GM12878 (cell line): ENCODE results near the gene TLR9. TPM values are rescaled to one million over a fixed set of nuclear protein-coding genes. Genes with fewer than 3 reads are reported as not detected.
A peak's percentile ranks its signal among the peaks of the same experiment; 100 is the strongest.

Source experiments
- ATAC-seq: fragments of 200-7000 bp; cut with Tn5 transposase; 3 replicates; pipeline ENCODE4 v1.9.1; 2020; ENCODE audit warnings: mild to moderate bottlenecking, moderate library complexity
- BruUV-seq: library from RNA; stranded (reverse); fragments of 400-500 nt; replicated peaks from 2 replicates; lab custom pipeline; 2021; lab: Mats Ljungman, UMichigan
- CTCF ChIA-PET: fragments of 300-600 bp; sonication (Branson Sonifier 250); formaldehyde crosslinking; extraction: SDS; loops from one replicate; lab custom pipeline; 2021; ENCODE audit warnings: inconsistent platforms; lab: Yijun Ruan, JAX
- POLR2A ChIA-PET: fragments of 350-600 bp; formaldehyde crosslinking; extraction: SDS; loops from one replicate; lab custom pipeline; 2021; ENCODE audit warnings: inconsistent platforms; lab: Charles Lee
- RAD21 ChIA-PET: fragments of 300-600 bp; sonication (Branson Sonifier 250); formaldehyde crosslinking; loops from one replicate; lab custom pipeline; 2023; ENCODE audit warnings: antibody characterized with exemption; ENCODE audit not compliant: unreplicated experiment; lab: Charles Lee
- SMC1A ChIA-PET: fragments of 300-600 bp; sonication (Branson Sonifier 250); formaldehyde crosslinking; loops from one replicate; lab custom pipeline; 2023; ENCODE audit not compliant: unreplicated experiment, uncharacterized antibody; lab: Charles Lee
- DNase-seq: peaks from one replicate; pipeline ENCODE4 v3.0.0-alpha.2; 2011; ENCODE audit warnings: low read depth, low spot score
- FAIRE-seq: peaks from 3 replicates; lab custom pipeline; 2011; peaks lifted over from hg19 to GRCh38; lab: Jason Lieb, UNC
- H2AFZ ChIP-seq: 2 replicates; pipeline ENCODE4 v1.6.0; 2011; ENCODE audit warnings: low read depth, low read length, control low read depth; ENCODE audit not compliant: control insufficient read depth
- H3K27ac ChIP-seq: 2 replicates; pipeline ENCODE4 v1.5.1; 2011; ENCODE audit warnings: control low read depth; ENCODE audit not compliant: control insufficient read depth, insufficient read depth
- H3K27me3 ChIP-seq, 2 experiments: replicated peaks in 1 of 2; 2 replicates each; pipeline versions ENCODE4 v1.6.0 to v1.6.1; 2011; ENCODE audit warnings: low read length in 1 of 2; ENCODE audit not compliant: control insufficient read depth in 2 of 2, insufficient read depth in 2 of 2
- H3K36me3 ChIP-seq, 2 experiments: 2 replicates each; pipeline ENCODE4 v1.5.1; 2011; ENCODE audit warnings: low read length in 1 of 2; ENCODE audit not compliant: control insufficient read depth in 2 of 2, insufficient read depth in 2 of 2
- H3K4me1 ChIP-seq: 2 replicates; pipeline ENCODE4 v1.6.1; 2011; ENCODE audit warnings: mild to moderate bottlenecking, low read length, moderate library complexity, mixed read lengths; ENCODE audit not compliant: control insufficient read depth, insufficient read depth
- H3K4me2 ChIP-seq: 2 replicates; pipeline ENCODE4 v1.6.0; 2011; ENCODE audit warnings: control low read depth; ENCODE audit not compliant: control insufficient read depth, insufficient read depth
- H3K4me3 ChIP-seq: fragments of 200-600 bp; sonication (generic); 2 replicates; pipeline ENCODE4 v1.5.1; 2016
- H3K79me2 ChIP-seq: 2 replicates; pipeline ENCODE4 v1.6.0; 2011; ENCODE audit warnings: low read length; ENCODE audit not compliant: control insufficient read depth, insufficient read depth
- H3K9ac ChIP-seq: 2 replicates; pipeline ENCODE4 v1.8.0; 2011; ENCODE audit warnings: low read length, control low read depth, mixed read lengths; ENCODE audit not compliant: control insufficient read depth, insufficient read depth
- H3K9me3 ChIP-seq: replicated peaks from 3 replicates; pipeline ENCODE4 v1.5.1; 2011; ENCODE audit warnings: mild to moderate bottlenecking, low read length; ENCODE audit not compliant: control insufficient read depth, insufficient read depth
- H4K20me1 ChIP-seq: 2 replicates; pipeline ENCODE4 v1.6.0; 2011; ENCODE audit not compliant: control insufficient read depth, insufficient read depth
- CBX5 ChIP-seq: sonication (generic); IDR thresholded peaks from 2 replicates; pipeline ENCODE4 v1.6.1; 2016; ENCODE audit warnings: low read depth, moderate library complexity, mild to moderate bottlenecking, inconsistent platforms
- CREB1 ChIP-seq: IDR thresholded peaks from 2 replicates; pipeline ENCODE4 v1.6.1; 2012; ENCODE audit warnings: low read depth, mild to moderate bottlenecking, inconsistent platforms
- DPF2 ChIP-seq: fragments of 450-650 bp; IDR thresholded peaks from 2 replicates; pipeline ENCODE4 v1.6.1; 2017; ENCODE audit warnings: mild to moderate bottlenecking
- EGR1 ChIP-seq, 2 experiments: IDR thresholded peaks; 1 replicate in 1 of 2; 2 replicates in 1 of 2; pipeline ENCODE4 v1.6.1; 2011 to 2012; ENCODE audit warnings: low read depth in 2 of 2, low read length in 2 of 2, borderline replicate concordance in 1 of 2, mild to moderate bottlenecking in 1 of 2, moderate library complexity in 1 of 2
- EP300 ChIP-seq, 2 experiments: fragments of 150-350 bp in 1 of 2; IDR thresholded peaks; 2 replicates each; pipeline ENCODE4 v1.6.1; 2011 to 2012; ENCODE audit warnings: low read depth in 2 of 2, low read length in 2 of 2, borderline replicate concordance in 1 of 2, improper control_type of control experiment in 1 of 2, inconsistent platforms in 1 of 2; ENCODE audit not compliant: control insufficient read depth in 1 of 2
- FOXK2 ChIP-seq: fragments of 450-650 bp; IDR thresholded peaks from 2 replicates; pipeline ENCODE4 v1.6.1; 2017; ENCODE audit warnings: mild to moderate bottlenecking, moderate library complexity
- FOXM1 ChIP-seq: IDR thresholded peaks from 2 replicates; pipeline ENCODE4 v1.6.1; 2012; ENCODE audit warnings: low read depth, mild to moderate bottlenecking, inconsistent platforms, low read length, moderate library complexity
- HCFC1 ChIP-seq: fragments of 150-350 bp; IDR thresholded peaks from 2 replicates; pipeline ENCODE4 v1.6.1; 2014; ENCODE audit warnings: low read length
- MYB ChIP-seq: fragments of 150-350 bp; IDR thresholded peaks from 2 replicates; pipeline ENCODE4 v1.6.1; 2014; ENCODE audit warnings: mild to moderate bottlenecking, low read depth, low read length, borderline replicate concordance
- NBN ChIP-seq: fragments of 450-650 bp; IDR thresholded peaks from 2 replicates; pipeline ENCODE4 v1.6.1; 2016
- RB1 ChIP-seq: fragments of 450-650 bp; formaldehyde crosslinking; IDR thresholded peaks from 2 replicates; pipeline ENCODE4 v1.6.1; 2017; ENCODE audit warnings: mild to moderate bottlenecking, borderline replicate concordance
- REST ChIP-seq: IDR thresholded peaks from 2 replicates; pipeline ENCODE4 v1.6.1; 2012; ENCODE audit warnings: mild to moderate bottlenecking, low read depth, low read length
- RUNX3 ChIP-seq: IDR thresholded peaks from 2 replicates; pipeline ENCODE4 v1.6.1; 2012; ENCODE audit warnings: low read length, inconsistent platforms
- SIX5 ChIP-seq: IDR thresholded peaks from 2 replicates; pipeline ENCODE4 v1.6.1; 2011; ENCODE audit warnings: mild to moderate bottlenecking, low read depth, low read length, moderate library complexity; ENCODE audit not compliant: severe bottlenecking
- STAT1 ChIP-seq: fragments of 450-650 bp; conservative IDR thresholded peaks from 2 replicates; pipeline ENCODE4 v1.6.1; 2014; ENCODE audit warnings: antibody characterized with exemption, mild to moderate bottlenecking
- USF1 ChIP-seq: IDR thresholded peaks from 2 replicates; pipeline ENCODE4 v1.6.1; 2011; ENCODE audit warnings: borderline replicate concordance, low read depth, mild to moderate bottlenecking, moderate library complexity, mixed read lengths, low read length; ENCODE audit not compliant: insufficient read depth; ENCODE audit errors: extremely low read length
- USF2 ChIP-seq: IDR thresholded peaks from 2 replicates; pipeline ENCODE4 v1.6.1; 2011; ENCODE audit warnings: low read depth, low read length, improper control_type of control experiment, borderline replicate concordance
- ZNF274 ChIP-seq: IDR thresholded peaks from one replicate; pipeline ENCODE4 v1.8.0; 2011; ENCODE audit not compliant: insufficient read length, insufficient read depth
- ZNF622 ChIP-seq: fragments of 450-650 bp; IDR thresholded peaks from 2 replicates; pipeline ENCODE4 v1.6.1; 2017; ENCODE audit warnings: mild to moderate bottlenecking, inconsistent platforms
- WGBS: methylation state at CpG from one replicate; pipeline ENCODE4 v1.1.6; 2016; ENCODE audit warnings: low lambda C conversion rate; ENCODE audit not compliant: insufficient replicate concordance, insufficient coverage; ENCODE audit errors: missing lambda C conversion rate; 5-methylcytosine and 5-hydroxymethylcytosine counted together
- in situ Hi-C: fragments of 300-500 bp; cut with MboI; formaldehyde crosslinking; loops from 9 replicates; pipeline ENCODE4 v1.14.3; 2018; ENCODE audit warnings: mixed read lengths
- intact Hi-C: fragments of 100-400 bp; cut with micrococcal nuclease; formaldehyde crosslinking; loops from one replicate; pipeline ENCODE4 v1.14.2; 2022; ENCODE audit not compliant: unreplicated experiment
- polyA plus RNA-seq, 11 experiments: library from polyadenylated mRNA; depleted of rRNA in 4 of 11; unstranded in 6 of 11; stranded (reverse) in 5 of 11; fragments of >200 nt; fragmentation: Nextera tagmentation in 4 of 11; fragmentation: Illumina TruSeq in 1 of 11; extraction: Ambion mirVana in 4 of 11; extraction: Trizol in 1 of 11; gene quantifications; 1 replicate in 1 of 11; 2 replicates in 10 of 11; pipeline versions ENCODE4 v1.2.1 to v1.2.3, GENCODE V29; 2011 to 2016; ENCODE audit warnings: inconsistent platforms in 2 of 11, missing spikeins in 2 of 11, low read depth in 1 of 11
- total RNA-seq, 4 experiments: library from RNA; depleted of rRNA in 3 of 4; stranded (reverse); fragments of >200 nt in 3 of 4; fragmentation: Illumina TruSeq in 1 of 4; extraction: Trizol in 1 of 4; gene quantifications; 2 replicates each; pipeline versions ENCODE4 v1.2.1 to v1.2.3, GENCODE V29; 2013 to 2021

The TLR9 gene
- total and polyA plus RNA-seq, 10 of the 15 experiments (the other 5 are each of a cell fraction or from before 2014, with no cell fraction given): 0.10 to 4.8 (median 0.53) TPM; not detected in 1

GRCh38 chr3:52202384-52203077, 22.9 kb downstream of the TLR9 start:
- ATAC-seq (peak; percentile 34), FAIRE-seq (no peak), DNase-seq (no peak)
- in situ Hi-C loops: no loop called here
- CTCF ChIA-PET: interaction anchor here (0.5 to 7.2 kb wide), 16 partner anchors 8 to 272 kb away, joined by 3 to 59 read pairs (median 5); partner anchors contain the start of genes POC1A, TLR9 and WDR82
- WGBS: 3% methylated on average over 4 of the region's 4 CpGs
- POLR2A ChIA-PET: interaction anchor here (0.6 to 2.9 kb wide), 10 partner anchors 15 to 260 kb away, joined by 3 to 10 read pairs (median 4); partner anchors contain the start of genes DUSP7, POC1A and TLR9
- H3K4me2 ChIP-seq: peak overlapping the region; percentile 76
- H3K4me3 ChIP-seq: peak overlapping the region; percentile 28; the same call in 1 of the 2 replicates
- no peaks in the 10 kb centered on the region for H3K9me3 ChIP-seq
- H3K9ac ChIP-seq: peak overlapping the region; percentile 11
- peaks cover 27% of the 10 kb centered on the region for H3K4me1 ChIP-seq
- no peaks in the 10 kb centered on the region for H3K27me3 ChIP-seq
- RAD21 ChIA-PET: interaction anchor here (0.6 to 3.4 kb wide), 9 partner anchors 9 to 1616 kb away, joined by 3 to 22 read pairs (median 4); partner anchors contain the start of genes POC1A and TLR9
- BruUV-seq: no TSS peak
- peaks cover 24% of the 10 kb centered on the region for H3K79me2 ChIP-seq
- SMC1A ChIA-PET: interaction anchor here (0.9 to 2.8 kb wide), 6 partner anchors 12 to 150 kb away, joined by 3 to 28 read pairs (median 4); partner anchors contain the start of gene TLR9
- H3K36me3 ChIP-seq: peaks cover 4 to 28% of the 10 kb centered on the region in 2 experiments; a peak in 3 of 4 replicates
- intact Hi-C loops: no loop called here
- no peaks in the 10 kb centered on the region for H4K20me1 ChIP-seq
- peak overlapping the region; percentile 62 for H3K27ac ChIP-seq
- no peak overlapping the region for H2AFZ ChIP-seq
- no peak for TF ChIP-seq ZNF274
- TF ChIP-seq FOXK2: no peak
- TF ChIP-seq CBX5: no peak
- no peak for TF ChIP-seq ZNF622
- peak; percentile 23; the same call in 1 of the 2 replicates for TF ChIP-seq RUNX3
- no peak for TF ChIP-seq USF1
- TF ChIP-seq EGR1 (IDR thresholded peaks at IDR 0.05; ENCODE audit: borderline replicate concordance in 1 of 2, low read depth in 2 of 2, low read length in 2 of 2): no peak
- TF ChIP-seq REST: no peak
- no peak for TF ChIP-seq SIX5
- TF ChIP-seq EP300 (IDR thresholded peaks at IDR 0.05; ENCODE audit: borderline replicate concordance in 1 of 2, control insufficient read depth in 1 of 2, low read depth in 2 of 2, low read length in 2 of 2): no peak
- no peak for TF ChIP-seq HCFC1
- TF ChIP-seq USF2: no peak
- TF ChIP-seq STAT1: no peak
- 0 out of 2 replicates have a peak, but pooled peaks have one; percentile 18 for TF ChIP-seq CREB1
- TF ChIP-seq RB1: no peak
- peak; percentile 56; the same call in 1 of the 2 replicates for TF ChIP-seq FOXM1
- TF ChIP-seq DPF2: no peak
- TF ChIP-seq NBN: no peak
- TF ChIP-seq MYB: no peak
